Sigmoid colon (tissue), 7 donors: ENCODE data around the gene EVA1B. TPM values are rescaled to one million over a fixed set of nuclear protein-coding genes. Genes with fewer than 3 reads are reported as not detected.

ENCODE experiments used
- DNase-seq: peaks from one replicate; pipeline ENCODE4 v3.0.0-alpha.2; 2019
- H3K27ac ChIP-seq, 4 donors: fragments of 200-600 bp; sonication (generic); one replicate each; pipeline ENCODE4 v1.5.1; 2016 to 2019; ENCODE audit warnings: mild to moderate bottlenecking in 1 of 4
- H3K27me3 ChIP-seq, 3 donors: fragments of 200-600 bp; sonication (generic); one replicate each; pipeline ENCODE4 v1.5.1; 2019; ENCODE audit warnings: mild to moderate bottlenecking in 1 of 3
- H3K36me3 ChIP-seq, 4 donors: fragments of 200-600 bp; sonication (generic); one replicate each; pipeline ENCODE4 v1.5.1; 2016 to 2019
- H3K4me1 ChIP-seq, 4 donors: fragments of 200-600 bp; sonication (generic); one replicate each; pipeline ENCODE4 v1.5.1; 2017 to 2019
- H3K4me3 ChIP-seq, 4 donors: fragments of 200-600 bp; sonication (generic); one replicate each; pipeline ENCODE4 v1.5.1; 2017 to 2019; ENCODE audit warnings: mild to moderate bottlenecking in 2 of 4, moderate library complexity in 1 of 4
- H3K9me3 ChIP-seq, 4 donors: fragments of 200-600 bp in 3 of 4; sonication (generic) in 3 of 4; one replicate each; pipeline versions ENCODE4 v1.5.1 to v1.6.1; 2013 to 2019
- EP300 ChIP-seq, 4 donors: sonication (generic); formaldehyde crosslinking; IDR thresholded peaks; one replicate each; pipeline ENCODE4 v1.6.1; 2017; ENCODE audit warnings: antibody characterized with exemption in 4 of 4
- POLR2A ChIP-seq, 2 donors: fragments of 450-650 bp; IDR thresholded peaks; one replicate each; pipeline ENCODE4 v1.6.1; 2016; ENCODE audit warnings: antibody characterized with exemption in 2 of 2, mild to moderate bottlenecking in 2 of 2, moderate library complexity in 2 of 2
- POLR2AphosphoS5 ChIP-seq, 4 donors: sonication (generic); formaldehyde crosslinking; IDR thresholded peaks; one replicate each; pipeline ENCODE4 v1.6.1; 2017; ENCODE audit warnings: antibody characterized with exemption in 4 of 4
- WGBS, 2 donors: extraction: QIAGEN DNeasy Blood & Tissue Kit; methylation state at CpG; one replicate each; pipeline ENCODE4 v1.1.7; 2013; 5-methylcytosine and 5-hydroxymethylcytosine counted together
- intact Hi-C: fragments of 100-400 bp; cut with DNase I; formaldehyde crosslinking; loops from one replicate; pipeline ENCODE4 v1.15.1; 2023
- polyA plus RNA-seq, 3 donors: library from polyadenylated mRNA; stranded (reverse); fragments of 200-250 nt; gene quantifications; one replicate each; pipeline ENCODE4 v1.2.3, GENCODE V29; 2013
- total RNA-seq, 4 donors: library from RNA; depleted of rRNA; stranded (reverse); fragments of >200 nt; gene quantifications; one replicate each; pipeline ENCODE4 v1.1.0, GENCODE V29; 2016
- TF ChIP-seq, protein P1 (sequence below), 4 experiments: fragments of 450-650 bp in 3 of 4; fragments of 200-600 bp in 1 of 4; IDR thresholded peaks; one replicate each; pipeline ENCODE4 v1.5.1; 2016 to 2019; ENCODE audit warnings: antibody characterized with exemption in 4 of 4, mild to moderate bottlenecking in 3 of 4, moderate library complexity in 2 of 4
- donor health status: healthy with polysubstance abuse.
- donor health status: Bipolar disorder and iron deficiency.
- donor health status: healthy.

The EVA1B gene
- total and polyA plus RNA-seq, 7 donors = 5.8 to 102 (median 46.7) TPM

GRCh38 chr1:36322786-36323635 is 434 bp downstream of the EVA1B start:
- peak; percentile 83 for DNase-seq
- 5 to 8% methylated on average over 83 of the region's 83 CpGs for WGBS, 2 donors
- Histone ChIP-seq H3K36me3 (no peaks in the 10 kb centered on the region), H3K4me1 (peaks cover 0 to 39% (median 33%) of the 10 kb centered on the region in 4 donors), H3K27ac (peak overlapping the region; percentile 82 to 89 (median 84)), H3K27me3 (no peaks in the 10 kb centered on the region), H3K4me3 (peak overlapping the region; percentile 53 to 85 (median 62)), H3K9me3 (no peaks in the 10 kb centered on the region)
- TF ChIP-seq, protein P1, sequence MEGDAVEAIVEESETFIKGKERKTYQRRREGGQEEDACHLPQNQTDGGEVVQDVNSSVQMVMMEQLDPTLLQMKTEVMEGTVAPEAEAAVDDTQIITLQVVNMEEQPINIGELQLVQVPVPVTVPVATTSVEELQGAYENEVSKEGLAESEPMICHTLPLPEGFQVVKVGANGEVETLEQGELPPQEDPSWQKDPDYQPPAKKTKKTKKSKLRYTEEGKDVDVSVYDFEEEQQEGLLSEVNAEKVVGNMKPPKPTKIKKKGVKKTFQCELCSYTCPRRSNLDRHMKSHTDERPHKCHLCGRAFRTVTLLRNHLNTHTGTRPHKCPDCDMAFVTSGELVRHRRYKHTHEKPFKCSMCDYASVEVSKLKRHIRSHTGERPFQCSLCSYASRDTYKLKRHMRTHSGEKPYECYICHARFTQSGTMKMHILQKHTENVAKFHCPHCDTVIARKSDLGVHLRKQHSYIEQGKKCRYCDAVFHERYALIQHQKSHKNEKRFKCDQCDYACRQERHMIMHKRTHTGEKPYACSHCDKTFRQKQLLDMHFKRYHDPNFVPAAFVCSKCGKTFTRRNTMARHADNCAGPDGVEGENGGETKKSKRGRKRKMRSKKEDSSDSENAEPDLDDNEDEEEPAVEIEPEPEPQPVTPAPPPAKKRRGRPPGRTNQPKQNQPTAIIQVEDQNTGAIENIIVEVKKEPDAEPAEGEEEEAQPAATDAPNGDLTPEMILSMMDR (IDR thresholded peaks at IDR 0.05) = no peak
- TF ChIP-seq POLR2AphosphoS5 (IDR thresholded peaks at IDR 0.05) = peak in 2 of 4 donors; percentile 3 to 30
- intact Hi-C loops = no loop called here

DNA sequence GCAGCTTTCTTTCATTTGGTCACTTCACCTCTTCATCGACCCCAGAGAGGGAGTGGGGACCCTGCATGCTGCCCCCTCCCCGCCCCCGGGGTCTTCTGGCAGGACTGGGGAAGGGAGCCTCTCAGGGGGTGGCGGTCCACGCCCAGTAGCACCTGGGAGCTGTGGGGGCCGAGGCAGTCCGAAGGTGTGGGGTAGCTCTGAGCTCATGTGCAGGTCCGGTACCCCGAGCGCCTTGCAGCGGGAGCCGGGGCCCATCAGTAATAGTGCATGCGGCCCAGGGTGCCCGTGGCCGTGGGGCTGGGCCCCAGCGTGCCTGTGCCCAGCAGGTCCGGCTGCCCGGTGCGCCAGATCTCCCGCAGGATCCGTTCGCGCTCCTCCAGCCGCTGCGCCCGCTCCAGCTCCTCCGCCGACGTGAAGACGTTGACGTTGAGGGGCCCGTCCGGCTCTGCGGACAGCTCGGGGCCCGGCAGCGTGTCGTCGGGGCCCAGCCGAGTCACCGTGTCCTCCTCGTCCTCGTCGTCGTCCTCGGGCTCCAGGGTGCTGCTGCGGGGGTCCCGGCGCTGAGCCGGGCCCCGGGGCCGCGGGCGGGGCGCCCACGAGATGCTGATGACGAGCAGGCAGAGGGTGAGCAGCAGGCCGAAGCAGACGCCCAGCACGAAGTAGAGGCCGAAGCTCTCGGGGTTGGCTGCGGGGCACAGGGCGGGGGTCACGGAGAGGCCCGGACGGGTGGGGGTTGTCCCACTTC is 1.2 kb downstream of the EVA1B start:
- Histone ChIP-seq H3K27me3 (no peaks in the 10 kb centered on the region), H3K9me3 (no peaks in the 10 kb centered on the region), H3K36me3 (no peaks in the 10 kb centered on the region), H3K27ac (peak overlapping the region; percentile 82 to 89 (median 84)), H3K4me3 (peak overlapping the region; percentile 53 to 85 (median 62)), H3K4me1 (peaks cover 0 to 39% (median 33%) of the 10 kb centered on the region in 4 donors)
- peak; percentile 75 for DNase-seq
- 57 to 63% methylated on average over 67 of the region's 67 CpGs for WGBS, 2 donors
- intact Hi-C loops = no loop called here
- no peak for TF ChIP-seq POLR2A (IDR thresholded peaks at IDR 0.05)
- TF ChIP-seq POLR2AphosphoS5 (IDR thresholded peaks at IDR 0.05) = peak in 1 of 4 donors; percentile 11
- no peak for TF ChIP-seq EP300 (IDR thresholded peaks at IDR 0.05)
- TF ChIP-seq, protein P1 (IDR thresholded peaks at IDR 0.05) = no peak

DNA sequence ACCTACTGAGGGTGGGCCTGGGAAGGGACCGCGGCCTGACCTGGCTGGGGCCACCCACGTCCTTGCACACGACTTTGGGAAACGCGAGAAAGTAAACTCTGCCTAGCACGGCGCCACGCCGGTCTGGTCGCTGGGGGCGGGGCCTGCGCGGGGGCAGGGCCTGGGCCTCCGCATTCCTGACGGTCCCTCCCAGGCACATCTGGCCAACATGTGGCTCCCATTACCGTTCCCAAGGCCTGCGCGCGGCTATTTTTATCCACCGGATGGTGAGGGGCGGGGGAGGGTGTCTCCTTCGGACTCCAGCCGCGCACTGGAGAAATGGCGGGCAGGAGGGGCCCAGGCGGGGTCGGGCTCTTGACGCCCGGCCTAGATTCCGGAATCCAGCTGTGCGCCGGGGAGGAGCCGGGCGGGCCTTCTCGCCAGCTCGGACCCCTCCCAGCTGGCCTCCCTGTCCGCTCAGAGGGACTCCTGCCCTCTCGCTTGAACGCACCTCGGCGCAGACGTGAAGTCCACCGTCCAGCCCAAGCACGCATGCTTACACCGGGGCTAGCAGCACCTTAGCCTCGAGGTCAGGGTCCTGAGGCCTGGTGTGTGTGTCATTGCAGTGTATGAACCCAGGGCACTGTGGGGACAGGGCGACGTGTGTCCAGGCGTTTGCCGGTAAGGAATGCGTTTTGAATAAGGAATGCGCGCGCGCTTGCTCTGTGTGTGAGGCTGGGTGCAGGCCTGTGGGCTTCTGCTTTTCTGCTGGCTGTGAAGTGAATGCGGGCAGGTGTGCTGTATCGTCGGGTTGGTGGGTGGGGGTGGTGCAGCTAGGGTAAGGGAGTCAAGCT is 2.1 kb downstream of the EVA1B start:
- TF ChIP-seq, protein P1 (IDR thresholded peaks at IDR 0.05) = no peak
- peak in 3 of 4 donors; percentile 30 to 40 (median 37) for TF ChIP-seq POLR2AphosphoS5 (IDR thresholded peaks at IDR 0.05)
- Histone ChIP-seq H3K36me3 (no peaks in the 10 kb centered on the region), H3K9me3 (no peaks in the 10 kb centered on the region), H3K4me3 (peak overlapping the region; percentile 5 to 85 (median 54)), H3K27ac (peak overlapping the region; percentile 82 to 89 (median 84)), H3K27me3 (no peaks in the 10 kb centered on the region), H3K4me1 (peaks cover 0 to 39% (median 33%) of the 10 kb centered on the region in 4 donors)
- WGBS, 2 donors = 25% methylated on average over 59 of the region's 59 CpGs
- DNase-seq = peak; percentile 93
- intact Hi-C loops = loop anchor here (2.0 kb wide), 1 partner anchor 47 kb away; no protein-coding TSS in a partner anchor

- intact Hi-C loops = loop anchor here (2.0 kb wide), 1 partner anchor 48 kb away; no protein-coding TSS in a partner anchor
- peak overlapping the region; percentile 82 to 89 (median 84) for H3K27ac ChIP-seq
- no peak for DNase-seq
These were observed 2.7 kb downstream of the EVA1B start for GRCh38 chr1:36320767-36321118.

More at GRCh38 chr1:36320767-36321118, 2.7 kb downstream of the EVA1B start:
- Histone ChIP-seq H3K4me3 (peak overlapping the region; percentile 5 to 85 (median 40)), H3K9me3 (no peaks in the 10 kb centered on the region), H3K36me3 (no peaks in the 10 kb centered on the region), H3K4me1 (peaks cover 0 to 39% (median 33%) of the 10 kb centered on the region in 4 donors), H3K27me3 (no peaks in the 10 kb centered on the region)
- 21 to 37% methylated on average over 23 of the region's 23 CpGs for whole genome bisulfite sequencing, 2 donors
- TF ChIP-seq EP300 (IDR thresholded peaks at IDR 0.05) (no peak), POLR2A (IDR thresholded peaks at IDR 0.05) (no peak), POLR2AphosphoS5 (IDR thresholded peaks at IDR 0.05) (no peak)
- TF ChIP-seq, protein P1 (IDR thresholded peaks at IDR 0.05) = no peak
